Activated naive CD4-positive, alpha-beta T cell treated with anti-CD3 and anti-CD28 coated beads, Interleukin-2, amount 10 ng/mL, durations not matched to agents 7 days and 5 days (primary cell): ENCODE measurements around the gene APLN.
A peak's percentile ranks its signal among the peaks of the same experiment; 100 is the strongest.

Experiments
- CTCF ChIA-PET: fragments of 350-600 bp; sonication (Branson Sonifier 250); formaldehyde crosslinking; loops from one replicate; lab custom pipeline; 2021; ENCODE audit warnings: antibody characterized with exemption; lab: Charles Lee
- DNase-seq: peaks from one replicate; pipeline ENCODE4 v3.0.0-alpha.2; 2020
- H3K27ac Mint-ChIP-seq: one replicate; pipeline ENCODE4 v1.8.0; 2021; ENCODE audit warnings: mild to moderate bottlenecking, moderate library complexity, mixed read lengths
- H3K27me3 Mint-ChIP-seq: one replicate; pipeline ENCODE4 v1.8.0; 2021; ENCODE audit warnings: mild to moderate bottlenecking, mixed read lengths
- H3K36me3 Mint-ChIP-seq: one replicate; pipeline ENCODE4 v1.8.0; 2021; ENCODE audit warnings: mixed read lengths
- H3K4me1 Mint-ChIP-seq: one replicate; pipeline ENCODE4 v1.8.0; 2021; ENCODE audit warnings: mixed read lengths
- H3K4me3 Mint-ChIP-seq: one replicate; pipeline ENCODE4 v1.8.0; 2021; ENCODE audit warnings: mild to moderate bottlenecking, moderate library complexity, mixed read lengths
- H3K9me3 Mint-ChIP-seq: one replicate; pipeline ENCODE4 v1.8.0; 2021; ENCODE audit warnings: mixed read lengths

The APLN gene

DNA sequence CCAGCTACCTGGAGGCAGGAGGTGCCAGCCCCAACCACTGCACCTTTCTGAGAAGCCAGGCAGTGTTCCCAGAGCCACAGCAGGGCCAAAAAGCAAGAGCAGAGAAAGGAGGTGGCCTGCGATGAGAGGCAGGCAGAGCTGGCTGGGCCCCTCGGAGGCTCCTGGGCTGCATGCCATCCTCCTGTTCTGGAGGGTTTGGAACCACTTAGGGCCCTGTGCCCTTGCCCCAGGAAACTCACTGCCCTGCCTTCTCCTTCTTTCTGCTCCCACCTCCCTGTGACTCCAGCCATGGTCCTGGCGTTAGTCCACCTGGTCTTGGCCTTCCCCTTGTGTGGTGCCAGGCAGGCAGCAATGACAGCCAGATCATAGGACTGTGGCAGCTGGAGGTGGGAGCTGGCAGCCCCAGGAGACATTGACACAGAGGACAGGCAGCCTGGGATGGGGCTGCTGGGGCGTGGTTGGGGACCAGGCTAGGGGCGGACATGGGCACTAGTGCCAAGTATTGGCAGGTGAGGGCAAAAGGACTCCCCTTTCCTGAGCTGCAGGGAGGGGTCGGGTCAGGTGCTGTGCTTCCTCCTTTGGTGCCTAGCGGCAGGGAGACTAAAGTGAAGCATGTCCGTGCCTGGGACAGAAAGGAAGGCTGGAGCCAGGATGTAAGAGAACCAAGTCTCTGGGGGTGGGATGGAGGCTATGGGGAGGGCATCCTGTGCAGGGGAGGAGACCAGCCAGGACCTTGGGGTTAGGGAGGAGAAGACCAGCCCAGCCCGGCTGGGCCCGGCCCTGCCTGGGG lies 1.4 kb downstream of the APLN start:
- CTCF ChIA-PET = interaction anchor here (1.2 to 4.2 kb wide), 2 partner anchors 20 to 73 kb away, joined by 3 to 24 read pairs; no protein-coding TSS in a partner anchor
- Mint-ChIP-seq H3K9me3 (no peaks in the 10 kb centered on the region), H3K27me3 (peaks cover 61% of the 10 kb centered on the region), H3K27ac (no peak overlapping the region), H3K4me1 (peaks cover 14% of the 10 kb centered on the region), H3K4me3 (peak overlapping the region; percentile 66), H3K36me3 (no peaks in the 10 kb centered on the region)
- DNase-seq = no peak

DNA sequence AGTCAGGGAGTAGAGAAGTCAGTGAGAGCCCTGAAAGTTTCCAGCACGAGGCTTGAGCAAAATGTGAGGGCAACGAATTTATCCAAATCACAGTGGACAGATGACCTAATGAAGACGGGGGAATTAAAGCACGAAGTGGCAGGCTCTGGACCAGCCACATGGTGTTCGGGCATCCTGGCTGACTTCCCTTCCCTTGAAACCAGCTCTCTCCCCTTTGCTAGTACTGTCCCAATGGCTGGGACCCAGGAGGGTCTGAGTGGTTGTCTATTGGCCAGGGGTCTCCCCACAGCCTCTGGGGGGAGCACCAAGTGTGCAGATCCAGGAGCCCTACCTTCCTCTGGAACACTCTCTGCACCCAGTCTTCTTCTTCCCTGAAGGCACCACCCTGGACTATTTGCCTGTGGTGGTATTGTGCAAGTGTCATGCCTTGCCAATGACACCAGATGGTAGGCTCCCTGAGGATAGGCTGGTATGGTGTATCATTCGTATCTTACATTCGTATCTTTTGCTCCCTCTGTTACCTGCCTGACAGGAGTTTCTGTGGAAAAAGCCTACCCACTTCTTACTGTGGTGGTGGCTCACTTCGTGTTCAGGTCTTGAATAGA lies 2.1 kb downstream of the APLN start:
- Mint-ChIP-seq H3K4me3 (peak overlapping the region; percentile 40), H3K4me1 (peaks cover 14% of the 10 kb centered on the region), H3K27me3 (peaks cover 64% of the 10 kb centered on the region), H3K9me3 (no peaks in the 10 kb centered on the region), H3K27ac (no peak overlapping the region), H3K36me3 (no peaks in the 10 kb centered on the region)
- CTCF ChIA-PET = no interaction called here
- DNase-seq = no peak

DNA sequence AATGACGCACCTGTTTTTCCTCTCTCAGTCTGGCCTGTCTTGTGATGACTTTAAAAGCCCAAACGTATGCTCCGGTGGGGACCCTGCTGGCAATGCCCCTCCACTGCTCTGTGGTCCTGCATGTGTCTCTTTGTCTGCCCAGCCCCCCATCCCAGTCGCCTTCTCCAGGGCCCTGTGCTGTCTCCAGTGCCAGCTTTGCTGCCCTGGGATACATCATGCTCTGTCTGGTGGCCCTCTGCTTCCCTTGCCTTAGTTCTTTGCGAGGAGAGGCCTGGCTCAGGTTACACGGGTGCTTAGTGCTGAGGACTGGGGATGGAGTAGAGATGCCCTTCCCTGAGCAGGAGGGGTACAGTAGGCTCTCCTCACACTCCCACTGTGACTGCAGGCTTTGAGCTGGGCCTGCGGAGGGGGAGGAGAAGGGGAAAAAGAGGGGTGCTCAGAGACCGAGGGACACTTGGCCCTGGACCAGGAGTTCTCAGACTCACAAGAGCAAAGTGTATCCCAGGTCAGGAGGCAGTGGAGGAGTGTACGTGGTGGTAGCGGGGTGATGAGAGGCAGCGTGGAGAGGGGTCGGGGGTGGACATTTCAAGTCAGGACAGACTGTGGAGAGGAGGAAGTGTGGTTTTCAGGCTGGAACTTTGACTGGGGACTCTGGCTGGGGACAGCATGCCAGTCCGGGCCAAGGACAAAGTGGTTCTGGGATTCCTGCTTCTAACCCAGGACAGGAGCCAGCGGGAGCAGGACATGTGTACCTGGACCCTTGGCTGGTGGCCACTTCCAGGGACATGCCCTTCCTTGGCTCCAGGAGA lies 2.8 kb downstream of the APLN start:
- Mint-ChIP-seq H3K4me3 (no peak overlapping the region), H3K27ac (no peak overlapping the region), H3K9me3 (no peaks in the 10 kb centered on the region), H3K4me1 (peaks cover 14% of the 10 kb centered on the region), H3K36me3 (no peaks in the 10 kb centered on the region), H3K27me3 (peaks cover 69% of the 10 kb centered on the region)
- no peak for DNase-seq
- CTCF ChIA-PET = interaction anchor here (0.6 to 1.3 kb wide), 2 partner anchors 12 to 14 kb away, joined by 3 read pairs; no protein-coding TSS in a partner anchor

DNA sequence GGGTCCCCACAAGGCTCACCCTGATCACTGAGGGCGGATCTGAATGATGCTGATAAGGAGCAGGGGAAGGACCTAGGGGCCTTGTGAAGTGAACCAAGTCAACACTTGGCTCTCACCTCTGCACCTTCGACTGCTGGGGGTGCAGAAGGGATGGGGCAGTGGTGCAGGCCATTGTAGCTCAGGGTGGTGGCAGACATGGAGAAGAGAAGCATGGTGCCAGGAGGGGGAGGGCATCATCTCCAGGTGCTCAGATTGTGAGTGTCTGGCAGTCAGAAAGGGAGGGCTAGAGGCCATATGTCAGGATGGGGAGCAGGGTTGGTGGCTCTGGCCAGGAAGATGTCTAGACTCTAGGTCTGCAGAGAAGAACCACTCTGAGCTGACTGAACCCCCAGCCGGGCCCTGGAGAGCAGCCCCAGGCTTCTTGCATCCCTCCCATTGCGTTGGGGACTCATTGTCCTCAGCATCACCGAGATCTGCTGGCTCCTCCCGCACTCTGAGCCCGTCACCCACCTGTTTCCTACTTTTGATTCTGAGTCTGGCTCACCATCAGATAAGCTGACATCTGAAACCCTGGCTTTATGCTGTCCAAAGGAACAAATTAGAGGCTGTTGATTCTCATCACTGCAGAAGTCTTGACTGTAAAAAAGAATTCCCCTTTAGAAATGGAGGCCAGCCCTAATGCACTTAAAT lies 3.8 kb downstream of the APLN start:
- Mint-ChIP-seq H3K9me3 (no peaks in the 10 kb centered on the region), H3K27me3 (peaks cover 72% of the 10 kb centered on the region), H3K27ac (no peak overlapping the region), H3K36me3 (no peaks in the 10 kb centered on the region), H3K4me1 (peaks cover 14% of the 10 kb centered on the region), H3K4me3 (no peak overlapping the region)
- no peak for DNase-seq
- CTCF ChIA-PET = interaction anchor here (1.3 kb wide), 1 partner anchor 13 kb away, joined by 3 read pairs; no protein-coding TSS in a partner anchor

DNA sequence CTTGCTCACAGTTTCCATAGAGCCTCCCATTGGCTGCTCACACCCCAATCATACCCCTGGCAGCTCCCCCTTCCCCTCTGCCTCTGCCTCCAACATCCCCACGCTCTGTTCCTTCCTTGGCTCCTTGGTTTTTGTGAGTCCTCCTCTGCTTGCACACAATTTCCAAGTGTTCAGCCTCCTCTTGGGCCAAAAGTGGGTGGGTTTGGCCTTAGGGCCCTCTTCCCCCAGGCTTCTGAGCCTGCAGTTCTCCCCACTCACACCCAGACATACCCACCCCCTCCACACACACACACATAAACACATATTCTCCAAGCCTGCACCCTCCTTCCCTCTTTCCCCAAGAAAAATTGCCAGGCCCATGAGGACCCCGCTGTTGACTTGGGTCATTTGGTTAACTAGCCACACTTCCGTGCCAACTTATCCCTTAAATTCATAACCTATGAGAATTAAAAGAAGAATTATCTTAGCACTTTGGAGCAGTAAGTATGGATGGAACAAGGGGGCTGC lies 4.5 kb downstream of the APLN start:
- Mint-ChIP-seq H3K9me3 (no peaks in the 10 kb centered on the region), H3K4me1 (peaks cover 6% of the 10 kb centered on the region), H3K36me3 (no peaks in the 10 kb centered on the region), H3K27ac (no peak overlapping the region), H3K27me3 (peaks cover 65% of the 10 kb centered on the region), H3K4me3 (no peak overlapping the region)
- CTCF ChIA-PET = interaction anchor here (1.3 kb wide), 1 partner anchor 13 kb away, joined by 3 read pairs; no protein-coding TSS in a partner anchor
- no peak for DNase-seq

DNA sequence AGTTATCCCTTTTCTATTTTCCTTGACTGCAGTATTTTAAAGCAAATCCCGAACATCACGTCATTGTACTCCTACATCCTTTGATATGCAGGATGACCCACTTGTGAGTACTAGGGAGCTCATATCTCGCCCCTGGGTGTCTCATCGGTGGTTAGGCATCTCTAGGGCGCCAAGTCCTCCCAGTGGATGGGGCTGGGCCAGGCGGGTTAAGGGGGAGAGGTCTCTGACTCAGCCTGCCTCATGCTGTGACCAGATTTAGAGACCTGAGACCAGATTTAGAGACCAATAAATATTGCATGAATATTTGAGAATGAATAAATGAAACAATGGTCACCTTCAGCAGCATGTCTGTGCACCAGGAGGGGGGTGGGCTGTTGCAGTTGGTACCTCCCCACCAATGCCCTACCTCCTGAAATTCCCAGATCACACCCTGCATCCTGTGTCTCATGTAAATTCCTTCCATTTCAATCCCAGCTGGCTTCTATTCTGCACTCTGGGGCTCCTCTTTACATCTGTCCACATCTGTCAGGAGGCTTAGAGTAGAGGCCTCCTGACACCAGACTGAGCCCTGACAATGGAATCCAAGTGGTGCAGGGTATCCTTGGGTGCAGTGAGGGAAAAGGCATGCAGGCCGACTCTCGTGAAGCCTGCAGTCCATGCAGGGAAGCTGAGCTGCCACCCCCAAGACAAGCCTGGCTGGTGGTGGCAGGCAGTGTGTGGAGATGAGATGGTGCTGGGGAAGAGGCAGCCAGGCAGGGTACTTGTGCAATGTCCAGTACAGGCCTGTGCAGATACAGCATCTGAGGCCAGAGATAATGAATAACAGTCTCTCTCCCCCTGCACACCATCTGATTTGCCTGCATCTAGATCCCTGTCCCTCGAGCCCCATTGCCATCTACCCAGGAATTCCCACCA lies 5.2 kb downstream of the APLN start:
- H3K9me3 Mint-ChIP-seq = no peaks in the 10 kb centered on the region
- no peak for DNase-seq
- H3K36me3 Mint-ChIP-seq = no peaks in the 10 kb centered on the region
- H3K4me3 Mint-ChIP-seq = no peak overlapping the region
- H3K27ac Mint-ChIP-seq = no peak overlapping the region
- CTCF ChIA-PET = no interaction called here
- H3K27me3 Mint-ChIP-seq = peaks cover 59% of the 10 kb centered on the region
- peaks cover 5% of the 10 kb centered on the region for H3K4me1 Mint-ChIP-seq

DNA sequence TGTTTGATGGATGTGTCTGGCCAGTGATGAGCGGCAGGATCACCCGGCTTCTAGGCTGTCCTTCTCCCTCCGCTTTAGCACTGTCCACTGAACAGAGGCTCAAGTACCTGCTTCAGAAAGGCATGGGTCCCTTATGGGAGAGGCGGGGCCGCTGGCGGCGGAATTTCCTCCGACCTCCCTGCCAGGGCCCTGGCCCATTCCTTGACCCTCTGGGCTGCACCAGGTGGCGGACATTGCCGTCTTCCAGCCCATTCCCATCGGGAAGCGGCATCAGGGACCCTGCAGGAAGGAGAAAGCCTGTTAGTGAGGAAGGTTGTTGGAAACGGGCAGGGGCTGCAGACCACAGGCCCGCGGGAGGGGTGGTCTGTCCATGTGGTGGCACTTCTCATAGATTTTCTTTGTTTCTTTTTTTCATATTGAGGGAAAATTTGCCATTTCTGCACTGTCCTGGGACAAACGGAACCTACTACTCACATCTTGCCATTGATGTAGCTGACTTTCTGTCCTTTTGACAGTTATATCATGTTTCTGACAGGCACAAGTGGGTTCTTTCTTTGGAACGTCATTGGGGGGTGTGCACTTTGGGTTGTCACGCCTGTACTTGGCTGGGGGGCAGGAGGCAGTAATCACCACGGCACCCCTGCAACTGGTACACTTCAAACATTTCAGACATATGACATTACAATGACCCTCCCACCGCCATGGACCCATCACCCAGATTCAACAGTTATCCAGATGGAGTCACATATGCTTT lies 6.1 kb downstream of the APLN start:
- Mint-ChIP-seq H3K4me1 (peaks cover 4% of the 10 kb centered on the region), H3K9me3 (no peaks in the 10 kb centered on the region), H3K27ac (no peak overlapping the region), H3K36me3 (no peaks in the 10 kb centered on the region), H3K4me3 (no peak overlapping the region), H3K27me3 (peaks cover 51% of the 10 kb centered on the region)
- CTCF ChIA-PET = no interaction called here
- DNase-seq = no peak

DNA sequence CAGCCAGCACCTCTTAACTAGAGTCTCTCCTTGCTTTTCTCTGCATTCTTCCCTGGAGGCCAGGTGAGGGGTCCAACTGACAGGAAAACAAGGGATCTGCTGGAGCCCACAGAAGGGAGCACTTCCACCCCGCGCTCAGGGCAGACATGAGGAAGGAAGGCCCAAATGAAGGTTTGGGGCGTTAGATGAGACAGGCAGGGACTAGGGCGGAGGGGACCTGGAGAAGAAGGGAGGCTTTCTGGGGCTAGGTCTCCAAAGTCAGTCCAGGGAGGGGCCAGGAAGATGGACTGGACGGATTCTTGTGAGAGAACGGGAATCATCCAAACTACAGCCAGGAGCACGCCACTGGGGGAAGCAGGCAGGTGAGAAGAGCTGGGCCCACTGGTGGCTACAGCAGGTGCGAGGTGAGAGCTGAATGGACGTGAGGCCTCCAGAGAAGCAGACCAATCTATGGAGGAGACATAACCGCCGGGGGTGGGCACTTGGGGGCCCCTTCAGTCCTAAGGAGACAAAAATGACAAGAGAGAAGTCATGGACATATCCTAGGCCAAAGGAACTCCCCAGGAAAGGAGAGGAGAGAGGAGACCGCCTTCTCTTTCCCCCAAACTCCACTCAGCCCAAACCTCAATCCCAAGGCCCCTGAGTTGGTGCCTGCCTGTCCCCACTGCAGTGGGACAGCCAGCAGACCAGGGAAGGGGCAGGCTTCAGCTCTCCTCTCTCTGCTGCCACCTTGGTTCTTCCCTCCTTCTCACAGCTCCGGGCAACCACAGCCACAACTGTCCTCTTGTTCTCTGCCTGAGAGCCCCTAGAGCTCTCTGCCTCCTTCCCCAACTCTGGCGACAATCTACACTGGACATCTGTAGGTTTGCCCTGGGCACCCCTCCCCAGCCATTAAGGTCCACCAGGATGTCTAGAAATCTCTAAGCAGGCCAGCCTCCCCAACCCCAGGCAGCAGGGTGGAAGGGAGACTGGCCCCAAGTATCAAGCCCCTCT lies 7.0 kb downstream of the APLN start:
- no peaks in the 10 kb centered on the region for H3K36me3 Mint-ChIP-seq
- peaks cover 42% of the 10 kb centered on the region for H3K27me3 Mint-ChIP-seq
- no peak for DNase-seq
- no peak overlapping the region for H3K4me3 Mint-ChIP-seq
- no peaks in the 10 kb centered on the region for H3K4me1 Mint-ChIP-seq
- CTCF ChIA-PET = no interaction called here
- no peak overlapping the region for H3K27ac Mint-ChIP-seq
- no peaks in the 10 kb centered on the region for H3K9me3 Mint-ChIP-seq

DNA sequence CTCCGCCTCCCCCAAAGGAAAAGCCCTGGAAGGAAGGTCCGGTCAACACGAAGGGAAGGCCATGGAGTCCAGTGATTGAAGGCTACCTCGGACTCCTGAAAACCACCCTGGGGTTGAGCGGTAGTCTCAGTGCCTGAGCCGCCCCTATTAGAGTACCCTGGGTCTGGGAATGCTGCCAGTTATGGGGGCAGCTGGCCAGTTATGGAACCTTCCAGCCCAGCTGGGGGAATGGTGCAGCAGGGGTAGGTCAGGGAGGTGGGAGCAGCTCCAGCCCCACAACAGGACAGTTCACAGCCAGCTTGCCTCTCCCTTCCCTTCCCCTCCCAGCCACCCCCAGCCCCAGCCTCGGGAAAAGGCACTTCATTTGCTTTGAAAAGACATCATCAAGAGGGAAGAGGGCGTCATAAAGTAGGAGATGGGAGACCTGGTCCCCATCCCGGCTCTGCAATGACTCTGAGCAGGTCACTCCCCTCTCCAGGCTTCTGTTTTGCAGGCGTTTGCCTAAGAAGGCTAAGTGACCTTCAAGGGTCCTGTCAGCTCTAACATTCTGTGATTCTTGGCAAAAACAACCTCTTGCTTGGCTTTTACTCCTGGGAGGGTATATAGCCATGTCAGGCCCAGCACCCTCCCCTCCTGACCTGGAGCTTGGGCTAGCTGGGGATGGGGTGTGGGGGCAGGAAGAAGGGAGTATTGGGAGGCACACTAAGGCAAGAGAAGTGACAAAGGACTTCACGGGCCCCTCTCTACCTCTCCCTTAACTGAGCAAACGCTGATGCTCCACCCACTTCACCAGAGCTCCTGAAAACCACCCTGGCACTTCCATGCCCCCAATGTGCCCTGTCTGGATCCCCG lies 8.0 kb downstream of the APLN start:
- H3K4me3 Mint-ChIP-seq = no peak overlapping the region
- CTCF ChIA-PET = no interaction called here
- H3K27ac Mint-ChIP-seq = no peak overlapping the region
- no peaks in the 10 kb centered on the region for H3K36me3 Mint-ChIP-seq
- DNase-seq = no peak
- H3K4me1 Mint-ChIP-seq = no peaks in the 10 kb centered on the region
- no peaks in the 10 kb centered on the region for H3K9me3 Mint-ChIP-seq
- H3K27me3 Mint-ChIP-seq = peaks cover 34% of the 10 kb centered on the region

DNA sequence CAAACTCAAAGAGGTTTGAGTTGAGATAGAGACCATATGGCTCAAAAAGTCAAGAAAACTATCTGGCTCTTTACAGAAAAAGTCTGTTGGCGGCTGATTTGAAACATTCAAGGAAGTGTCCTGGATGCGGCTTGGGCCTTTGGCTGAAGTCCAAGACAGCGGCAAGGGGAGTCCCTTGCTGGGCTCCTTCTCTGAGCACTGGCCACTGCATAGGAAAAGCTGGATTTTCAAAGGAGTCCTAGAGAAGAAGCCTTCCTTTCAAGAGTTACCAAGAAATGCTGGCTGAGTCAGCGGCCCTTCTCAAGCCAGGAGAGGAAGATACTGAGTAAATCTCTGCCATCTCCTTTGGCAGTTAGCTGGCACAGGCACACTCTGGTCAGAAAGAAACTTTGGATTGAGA lies 12.1 kb downstream of the APLN start:
- no peak for DNase-seq
- Mint-ChIP-seq H3K9me3 (no peaks in the 10 kb centered on the region), H3K4me1 (peaks cover 4% of the 10 kb centered on the region), H3K27ac (no peak overlapping the region), H3K36me3 (no peaks in the 10 kb centered on the region), H3K27me3 (peaks cover 18% of the 10 kb centered on the region), H3K4me3 (no peak overlapping the region)
- CTCF ChIA-PET = interaction anchor here (1.3 kb wide), 1 partner anchor 84 kb away, joined by 3 read pairs; no protein-coding TSS in a partner anchor

DNA sequence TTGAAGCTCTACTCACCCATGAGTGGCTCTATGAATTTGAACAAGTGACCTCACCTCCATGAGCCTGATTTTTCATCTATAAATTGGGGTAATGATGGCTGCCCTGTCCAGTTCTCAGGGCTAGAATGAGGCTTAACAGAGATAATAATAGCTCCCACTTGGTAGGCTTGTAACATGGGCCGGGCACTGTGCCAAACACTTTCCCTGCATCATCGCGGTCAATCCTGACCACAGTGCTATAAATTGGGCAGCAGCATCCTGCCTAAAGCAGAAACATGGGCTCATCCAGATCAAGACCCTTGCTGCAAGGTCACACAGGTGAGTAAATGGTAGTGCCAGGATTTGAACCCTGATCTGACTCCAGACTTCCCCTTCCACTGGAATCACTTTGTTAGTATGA lies 12.8 kb downstream of the APLN start:
- H3K36me3 Mint-ChIP-seq = no peaks in the 10 kb centered on the region
- no peak overlapping the region for H3K27ac Mint-ChIP-seq
- DNase-seq = no peak
- H3K27me3 Mint-ChIP-seq = peaks cover 13% of the 10 kb centered on the region
- H3K9me3 Mint-ChIP-seq = no peaks in the 10 kb centered on the region
- CTCF ChIA-PET = interaction anchor here (0.6 to 7.4 kb wide), 3 partner anchors 22 to 112 kb away, joined by 3 to 44 read pairs (median 3); no protein-coding TSS in a partner anchor
- no peak overlapping the region for H3K4me3 Mint-ChIP-seq
- H3K4me1 Mint-ChIP-seq = peaks cover 7% of the 10 kb centered on the region
